ENCODE results near the gene EFHC1. TPM values are rescaled to one million over a fixed set of nuclear protein-coding genes. Genes with fewer than 3 reads are reported as not detected.

Gene EFHC1
- total RNA-seq, 4 donors from 2014 or later: 0.46 to 9.3 (median 1.5) TPM

- Histone ChIP-seq H3K27me3 (no peaks in the 10 kb centered on the region), H3K4me1 (no peaks in the 10 kb centered on the region), H3K27ac (no peak overlapping the region), H3K36me3 (no peaks in the 10 kb centered on the region), H3K9me3 (no peaks in the 10 kb centered on the region), H3K4me3 (no peak overlapping the region)
- TF ChIP-seq POLR2A (IDR thresholded peaks at IDR 0.05): no peak
- TF ChIP-seq CTCF (IDR thresholded peaks at IDR 0.05 in 4 of 5, conservative IDR thresholded peaks at IDR 0.05 in 1 of 5): no peak
- DNase-seq: no peak
- in situ Hi-C loops (cut with MboI; ENCODE audit: low sequenced_read_pairs in 4 of 4): loop anchor here in 1 of 4 donors (25.0 kb wide), 1 partner anchor 104 kb away; the partner anchor contains the start of gene TRAM2
- intact Hi-C loops (cut with DNase I; ENCODE audit: low total_unique reads): no loop called here
- ATAC-seq: no peak
Measured at GRCh38 chr6:52483671-52484003, 63.5 kb downstream of the EFHC1 start.

GRCh38 chr6:52489881-52490280, 69.7 kb downstream of the EFHC1 start:
- intact Hi-C loops (cut with DNase I; ENCODE audit: low total_unique reads): no loop called here
- no peak overlapping the region for H3K27ac ChIP-seq
- no peak for ATAC-seq
- H3K4me3 ChIP-seq: no peak overlapping the region
- H3K27me3 ChIP-seq: no peaks in the 10 kb centered on the region
- no peaks in the 10 kb centered on the region for H3K36me3 ChIP-seq
- H3K4me1 ChIP-seq: no peaks in the 10 kb centered on the region
- TF ChIP-seq CTCF (IDR thresholded peaks at IDR 0.05 in 4 of 5, conservative IDR thresholded peaks at IDR 0.05 in 1 of 5): no peak
- no peak for TF ChIP-seq POLR2A (IDR thresholded peaks at IDR 0.05)
- DNase-seq: no peak
- in situ Hi-C loops (cut with MboI; ENCODE audit: low sequenced_read_pairs in 4 of 4): loop anchor here in 3 of 4 donors (10.0 to 25.0 kb wide), 2 partner anchors 75 to 97 kb away; partner anchors contain the start of gene TRAM2 (in 1 of the 3)
- no peaks in the 10 kb centered on the region for H3K9me3 ChIP-seq

GRCh38 chr6:52491203-52492069, 71.3 kb downstream of the EFHC1 start:
- Histone ChIP-seq H3K4me3 (peak overlapping the region in 1 of 4 donors; percentile 11), H3K4me1 (no peaks in the 10 kb centered on the region), H3K27ac (peak overlapping the region in 2 of 4 donors; percentile 44 to 55), H3K9me3 (no peaks in the 10 kb centered on the region), H3K27me3 (no peaks in the 10 kb centered on the region), H3K36me3 (no peaks in the 10 kb centered on the region)
- in situ Hi-C loops (cut with MboI; ENCODE audit: low sequenced_read_pairs in 4 of 4) (loop anchor here in 3 of 4 donors (10.0 to 25.0 kb wide), 2 partner anchors 77 to 96 kb away; partner anchors contain the start of gene TRAM2 (in 1 of the 3)), intact Hi-C loops (cut with DNase I; ENCODE audit: low total_unique reads) (no loop called here)
- no peak for TF ChIP-seq CTCF (IDR thresholded peaks at IDR 0.05 in 4 of 5, conservative IDR thresholded peaks at IDR 0.05 in 1 of 5)
- no peak for TF ChIP-seq POLR2A (IDR thresholded peaks at IDR 0.05)
- DNase-seq: no peak
- ATAC-seq: no peak

GRCh38 chr6:52493669-52494068, 73.5 kb downstream of the EFHC1 start:
- in situ Hi-C loops (cut with MboI; ENCODE audit: low sequenced_read_pairs in 4 of 4): loop anchor here in 3 of 4 donors (10.0 to 25.0 kb wide), 2 partner anchors 79 to 94 kb away; partner anchors contain the start of gene TRAM2 (in 1 of the 3)
- ATAC-seq (no peak), DNase-seq (no peak)
- Histone ChIP-seq H3K27me3 (no peaks in the 10 kb centered on the region), H3K27ac (no peak overlapping the region), H3K36me3 (no peaks in the 10 kb centered on the region), H3K9me3 (no peaks in the 10 kb centered on the region), H3K4me3 (no peak overlapping the region), H3K4me1 (peaks cover 2 to 11% of the 10 kb centered on the region in 2 donors)
- intact Hi-C loops (cut with DNase I; ENCODE audit: low total_unique reads): no loop called here
- no peak for TF ChIP-seq POLR2A (IDR thresholded peaks at IDR 0.05)
- TF ChIP-seq CTCF (IDR thresholded peaks at IDR 0.05 in 4 of 5, conservative IDR thresholded peaks at IDR 0.05 in 1 of 5): no peak
